ENCODE data around the gene SYPL1. TPM values are rescaled to one million over a fixed set of nuclear protein-coding genes. Genes with fewer than 3 reads are reported as not detected.

The SYPL1 gene
- total RNA-seq, 1 experiment from 2014 or later, result 53.6 TPM

DNA sequence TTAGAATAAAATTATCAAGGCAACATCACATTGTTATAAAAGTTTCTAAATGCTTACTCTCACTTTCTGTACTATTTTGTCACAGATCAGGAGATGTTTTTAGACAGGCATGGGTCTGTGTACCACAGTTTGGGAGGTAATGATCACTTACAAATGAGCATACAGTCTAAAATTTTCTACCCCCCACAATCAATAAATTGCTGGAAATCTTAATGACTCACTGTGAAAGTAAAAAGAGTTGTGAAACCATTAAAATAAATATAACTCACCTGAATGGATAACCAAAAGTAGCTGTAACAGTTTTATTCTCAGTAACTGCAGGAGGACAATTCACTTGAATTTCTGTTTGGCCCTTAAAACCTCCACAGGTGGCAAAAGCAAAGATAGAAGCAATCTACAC, 13.2 kb downstream of the SYPL1 start:
- no peak for DNase-seq (ENCODE audit: low read depth in 1 of 2, low spot score in 2 of 2)
- H3K4me3 ChIP-seq, result no peak overlapping the region
- H3K4me1 ChIP-seq (replicated peaks), result no peaks in the 10 kb centered on the region
- no peaks in the 10 kb centered on the region for H3K27me3 ChIP-seq (replicated peaks)
- no peak overlapping the region for H3K27ac ChIP-seq
- H3K36me3 ChIP-seq, result peaks cover 28% of the 10 kb centered on the region
- no peaks in the 10 kb centered on the region for H3K9me3 ChIP-seq (replicated peaks)

GRCh38 chr7:106095634-106096033, 16.5 kb downstream of the SYPL1 start:
- no peaks in the 10 kb centered on the region for H3K27me3 ChIP-seq (replicated peaks)
- no peak for DNase-seq (ENCODE audit: low read depth in 1 of 2, low spot score in 2 of 2)

GRCh38 chr7:106094780-106095179, 17.3 kb downstream of the SYPL1 start:
- H3K4me1 ChIP-seq (replicated peaks), result no peaks in the 10 kb centered on the region
- no peak for DNase-seq (ENCODE audit: low read depth in 1 of 2, low spot score in 2 of 2)
- H3K27ac ChIP-seq, result no peak overlapping the region
- no peaks in the 10 kb centered on the region for H3K9me3 ChIP-seq (replicated peaks)
- H3K4me3 ChIP-seq, result no peak overlapping the region
- no peaks in the 10 kb centered on the region for H3K27me3 ChIP-seq (replicated peaks)
- peaks cover 57% of the 10 kb centered on the region for H3K36me3 ChIP-seq

More at GRCh38 chr7:106095634-106096033, 16.5 kb downstream of the SYPL1 start:
- H3K9me3 ChIP-seq (replicated peaks), result no peaks in the 10 kb centered on the region
- no peak overlapping the region for H3K27ac ChIP-seq
- H3K36me3 ChIP-seq, result peaks cover 50% of the 10 kb centered on the region
- no peak overlapping the region for H3K4me3 ChIP-seq
- no peaks in the 10 kb centered on the region for H3K4me1 ChIP-seq (replicated peaks)

GRCh38 chr7:106092204-106092603, 19.9 kb downstream of the SYPL1 start:
- DNase-seq (ENCODE audit: low read depth in 1 of 2, low spot score in 2 of 2), result no peak
- no peak overlapping the region for H3K27ac ChIP-seq
- H3K27me3 ChIP-seq (replicated peaks), result no peaks in the 10 kb centered on the region
- H3K36me3 ChIP-seq, result peaks cover 56% of the 10 kb centered on the region
- no peaks in the 10 kb centered on the region for H3K4me1 ChIP-seq (replicated peaks)
- no peak overlapping the region for H3K4me3 ChIP-seq
- H3K9me3 ChIP-seq (replicated peaks), result no peaks in the 10 kb centered on the region

- H3K27ac ChIP-seq, result no peak overlapping the region
- H3K9me3 ChIP-seq (replicated peaks), result no peaks in the 10 kb centered on the region
- H3K4me3 ChIP-seq, result no peak overlapping the region
- peaks cover 48% of the 10 kb centered on the region for H3K36me3 ChIP-seq
- H3K4me1 ChIP-seq (replicated peaks), result no peaks in the 10 kb centered on the region
- no peaks in the 10 kb centered on the region for H3K27me3 ChIP-seq (replicated peaks)
- DNase-seq (ENCODE audit: low read depth in 1 of 2, low spot score in 2 of 2), result no peak
Measured at GRCh38 chr7:106089647-106090046, 22.5 kb downstream of the SYPL1 start.

DNA sequence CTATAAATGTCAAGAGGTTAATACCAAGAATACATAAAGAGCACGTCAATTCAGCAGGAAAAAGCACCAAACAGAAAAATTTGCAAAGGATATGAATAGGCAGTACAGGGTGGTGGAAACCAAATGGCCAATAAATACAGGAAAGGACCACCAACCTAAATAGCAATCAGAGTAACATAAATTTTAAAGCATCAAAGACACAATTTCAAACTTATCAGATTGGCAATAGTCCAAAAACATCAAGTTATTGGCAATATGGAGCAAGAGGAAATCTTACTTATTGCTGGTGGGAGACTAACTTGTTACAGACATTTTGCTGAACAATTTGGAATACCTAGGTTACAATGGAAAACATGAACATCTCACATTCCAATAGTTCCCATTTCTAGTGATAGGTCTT, 24.1 kb downstream of the SYPL1 start:
- Histone ChIP-seq H3K4me3 (no peak overlapping the region), H3K27ac (no peak overlapping the region), H3K9me3 (replicated peaks) (no peaks in the 10 kb centered on the region), H3K4me1 (replicated peaks) (no peaks in the 10 kb centered on the region), H3K36me3 (peaks cover 37% of the 10 kb centered on the region), H3K27me3 (replicated peaks) (no peaks in the 10 kb centered on the region)
- no peak for DNase-seq (ENCODE audit: low read depth in 1 of 2, low spot score in 2 of 2)

GRCh38 chr7:106086062-106086461, 26.1 kb downstream of the SYPL1 start:
- no peaks in the 10 kb centered on the region for H3K4me1 ChIP-seq (replicated peaks)
- no peak overlapping the region for H3K4me3 ChIP-seq
- DNase-seq (ENCODE audit: low read depth in 1 of 2, low spot score in 2 of 2), result no peak
- H3K9me3 ChIP-seq (replicated peaks), result no peaks in the 10 kb centered on the region
- H3K36me3 ChIP-seq, result peaks cover 20% of the 10 kb centered on the region
- H3K27ac ChIP-seq, result no peak overlapping the region
- no peaks in the 10 kb centered on the region for H3K27me3 ChIP-seq (replicated peaks)

- Histone ChIP-seq H3K36me3 (peaks cover 12% of the 10 kb centered on the region), H3K4me1 (replicated peaks) (no peaks in the 10 kb centered on the region), H3K4me3 (no peak overlapping the region), H3K27ac (no peak overlapping the region), H3K9me3 (replicated peaks) (no peaks in the 10 kb centered on the region), H3K27me3 (replicated peaks) (no peaks in the 10 kb centered on the region)
- DNase-seq (ENCODE audit: low read depth in 1 of 2, low spot score in 2 of 2), result no peak
Measured at GRCh38 chr7:106085015-106085414, 27.1 kb downstream of the SYPL1 start.

DNA sequence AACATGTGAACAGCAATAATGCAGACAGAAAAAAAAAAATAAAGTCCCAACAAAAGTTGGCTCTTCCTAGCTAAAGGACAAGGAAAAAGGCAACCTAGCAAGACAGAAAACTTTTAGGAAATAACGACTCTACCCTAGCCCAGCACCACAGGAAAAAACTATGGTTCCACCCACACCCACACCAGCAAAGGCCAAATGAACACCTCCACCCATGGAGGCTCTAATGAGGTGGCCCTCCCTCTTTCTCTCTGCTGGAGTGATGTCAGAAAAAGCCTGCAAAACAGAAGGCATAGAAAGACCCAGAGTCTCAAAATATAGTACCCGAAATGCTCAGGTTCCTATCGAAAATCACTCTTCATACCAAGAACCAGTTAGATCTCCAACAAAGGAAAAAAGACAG, 28.4 kb downstream of the SYPL1 start:
- no peaks in the 10 kb centered on the region for H3K4me1 ChIP-seq (replicated peaks)
- peaks cover 5% of the 10 kb centered on the region for H3K36me3 ChIP-seq
- H3K27ac ChIP-seq, result no peak overlapping the region
- no peak for DNase-seq (ENCODE audit: low read depth in 1 of 2, low spot score in 2 of 2)
- H3K27me3 ChIP-seq (replicated peaks), result no peaks in the 10 kb centered on the region
- no peak overlapping the region for H3K4me3 ChIP-seq
- no peaks in the 10 kb centered on the region for H3K9me3 ChIP-seq (replicated peaks)

- no peak overlapping the region for H3K27ac ChIP-seq
- H3K9me3 ChIP-seq (replicated peaks), result no peaks in the 10 kb centered on the region
- no peaks in the 10 kb centered on the region for H3K36me3 ChIP-seq
- no peak overlapping the region for H3K4me3 ChIP-seq
- H3K27me3 ChIP-seq (replicated peaks), result 0 out of 2 replicates have a peak, but pooled peaks cover 5% of the 10 kb centered on the region
- no peak for DNase-seq (ENCODE audit: low read depth in 1 of 2, low spot score in 2 of 2)
- H3K4me1 ChIP-seq (replicated peaks), result no peaks in the 10 kb centered on the region
Measured at GRCh38 chr7:106082087-106082854, 29.8 kb downstream of the SYPL1 start.

- DNase-seq (ENCODE audit: low read depth in 1 of 2, low spot score in 2 of 2), result no peak
- H3K27ac ChIP-seq, result no peak overlapping the region
- H3K4me3 ChIP-seq, result no peak overlapping the region
- 0 out of 2 replicates have a peak, but pooled peaks cover 5% of the 10 kb centered on the region for H3K27me3 ChIP-seq (replicated peaks)
- no peaks in the 10 kb centered on the region for H3K4me1 ChIP-seq (replicated peaks)
- no peaks in the 10 kb centered on the region for H3K9me3 ChIP-seq (replicated peaks)
- H3K36me3 ChIP-seq, result no peaks in the 10 kb centered on the region
Measured at GRCh38 chr7:106080300-106080987, 31.7 kb downstream of the SYPL1 start.

- H3K4me3 ChIP-seq, result no peak overlapping the region
- H3K36me3 ChIP-seq, result no peaks in the 10 kb centered on the region
- no peak for DNase-seq (ENCODE audit: low read depth in 1 of 2, low spot score in 2 of 2)
- H3K27me3 ChIP-seq (replicated peaks), result 0 out of 2 replicates have a peak, but pooled peaks cover 5% of the 10 kb centered on the region
- H3K4me1 ChIP-seq (replicated peaks), result no peaks in the 10 kb centered on the region
- H3K9me3 ChIP-seq (replicated peaks), result no peaks in the 10 kb centered on the region
- no peak overlapping the region for H3K27ac ChIP-seq
Measured at GRCh38 chr7:106076537-106076936, 35.6 kb downstream of the SYPL1 start.

GRCh38 chr7:106075937-106076336, 36.2 kb downstream of the SYPL1 start:
- H3K4me1 ChIP-seq (replicated peaks), result no peaks in the 10 kb centered on the region
- no peak for DNase-seq (ENCODE audit: low read depth in 1 of 2, low spot score in 2 of 2)
- H3K36me3 ChIP-seq, result no peaks in the 10 kb centered on the region
- no peak overlapping the region for H3K4me3 ChIP-seq
- H3K9me3 ChIP-seq (replicated peaks), result no peaks in the 10 kb centered on the region
- no peak overlapping the region for H3K27ac ChIP-seq
- H3K27me3 ChIP-seq (replicated peaks), result 0 out of 2 replicates have a peak, but pooled peaks cover 5% of the 10 kb centered on the region

DNA sequence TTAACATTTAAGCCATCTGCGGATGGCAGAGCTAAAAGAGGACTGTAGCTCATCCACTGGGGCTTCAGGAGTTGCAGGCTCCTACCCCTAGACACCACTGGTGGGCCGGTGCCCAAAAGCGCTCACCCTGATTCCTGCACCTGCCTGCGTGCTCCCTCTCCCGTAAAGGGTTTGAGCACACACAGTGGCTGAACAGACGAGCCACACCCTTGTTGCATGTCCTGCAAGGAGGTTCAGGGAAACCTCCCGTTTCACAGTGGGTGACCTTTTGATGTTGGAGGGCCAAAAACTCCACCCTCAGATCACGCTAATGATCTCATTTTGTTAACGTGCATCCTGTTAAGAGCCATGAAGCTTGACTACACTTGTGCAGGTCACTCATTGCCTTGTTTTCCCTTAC, 37.9 kb downstream of the SYPL1 start:
- no peak overlapping the region for H3K27ac ChIP-seq
- no peak for DNase-seq (ENCODE audit: low read depth in 1 of 2, low spot score in 2 of 2)
- 0 out of 2 replicates have a peak, but pooled peaks cover 5% of the 10 kb centered on the region for H3K27me3 ChIP-seq (replicated peaks)
- H3K4me1 ChIP-seq (replicated peaks), result no peaks in the 10 kb centered on the region
- H3K9me3 ChIP-seq (replicated peaks), result no peaks in the 10 kb centered on the region
- no peaks in the 10 kb centered on the region for H3K36me3 ChIP-seq
- no peak overlapping the region for H3K4me3 ChIP-seq
